DMS53 treated with DMSO at 0.1 percent for 48 hours (cell line): ENCODE data around the gene BCKDHA.

Experiments used
- DNase-seq: peaks from one replicate; lab custom pipeline; 2025; ENCODE audit not compliant: unreplicated experiment; lab: John Stamatoyannopoulos, UW

Gene BCKDHA

GRCh38 chr19:41397086-41398049 is at the start of gene BCKDHA, which contains the start of gene EXOSC5:
BCKDHA (plus strand) TSS chr19:41397818; CDS start chr19:41397828, 10 bp downstream.
EXOSC5 (minus strand) TSS chr19:41397359; CDS start chr19:41397328, 31 bp downstream.
- peak; percentile 99 for DNase-seq

DNA sequence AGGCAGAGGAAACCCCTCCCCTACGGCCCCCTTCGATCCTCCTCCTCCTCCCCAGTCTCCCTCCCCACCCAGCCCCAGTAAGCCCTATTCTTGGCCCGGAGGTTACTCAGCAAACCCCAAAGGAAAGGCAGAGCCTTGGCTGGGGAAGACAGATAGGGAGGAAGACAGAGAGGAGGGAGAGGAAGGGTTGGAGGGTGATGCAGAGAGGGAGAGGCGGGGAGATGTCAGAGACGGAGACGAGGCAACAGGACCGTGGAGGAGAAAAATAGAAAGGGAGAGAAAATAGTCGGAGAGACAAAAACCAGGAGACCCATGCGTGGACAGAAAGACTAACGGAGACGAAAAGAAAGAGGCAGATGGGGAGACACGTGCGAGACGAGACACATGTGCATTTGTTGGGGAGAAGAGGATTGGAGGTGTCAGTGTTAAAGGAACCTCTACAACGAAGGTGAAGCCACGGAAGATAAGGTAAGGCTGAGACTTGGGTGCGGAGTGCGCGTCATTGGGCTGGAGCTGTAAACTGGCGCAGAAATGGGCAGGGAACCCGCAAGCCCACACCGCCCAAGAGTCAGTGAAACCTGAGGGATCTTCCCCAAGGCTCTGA is 46.8 kb upstream of the BCKDHA start:
- DNase-seq: no peak

DNA sequence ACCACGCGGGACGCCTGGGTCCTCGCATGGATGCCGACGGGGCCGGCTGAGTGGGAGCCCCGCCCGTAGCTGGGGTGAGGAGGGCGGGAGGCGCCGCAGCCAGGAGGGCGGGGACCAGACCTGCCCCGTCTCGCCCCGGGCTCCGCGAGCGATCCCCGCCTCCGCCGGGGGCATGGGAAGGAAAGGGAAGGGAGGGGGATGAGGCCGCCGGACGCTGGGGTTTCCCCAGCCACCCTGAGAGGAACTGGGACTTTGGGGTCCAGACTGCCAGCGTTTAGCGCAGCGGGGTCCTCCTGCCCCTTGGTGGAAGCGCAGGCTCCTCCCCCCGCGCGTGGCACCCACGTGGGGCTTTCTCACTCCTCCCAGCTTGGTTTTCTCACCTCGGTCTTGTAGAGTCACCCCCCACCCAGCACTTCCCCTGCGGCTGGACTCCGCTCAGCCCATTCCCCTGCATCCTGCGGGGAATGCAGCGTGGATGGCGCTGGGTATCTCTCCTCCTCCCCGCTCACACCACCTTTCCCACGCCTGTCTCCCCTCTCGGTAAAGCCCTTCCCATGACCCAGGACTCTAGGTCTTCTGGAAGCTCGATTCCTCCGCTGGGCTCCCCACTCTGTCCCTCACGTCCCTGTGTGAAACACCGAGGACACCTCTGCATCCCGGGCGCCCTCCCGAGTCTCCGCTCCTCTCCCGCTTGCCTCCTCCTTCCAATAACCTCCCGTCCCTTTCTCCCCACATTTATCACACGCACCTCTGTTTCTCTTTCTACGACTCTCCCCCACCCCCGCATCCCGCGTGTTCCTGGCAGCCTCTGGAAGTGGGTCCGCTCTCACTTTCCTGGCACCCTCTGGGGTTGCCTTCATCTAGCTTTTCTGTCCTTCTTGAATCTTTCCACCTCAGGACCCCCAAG is 46.0 kb upstream of the BCKDHA start:
- peak; percentile 8 for DNase-seq

GRCh38 chr19:41352279-41352608 is 45.4 kb upstream of the BCKDHA start:
- no peak for DNase-seq

DNA sequence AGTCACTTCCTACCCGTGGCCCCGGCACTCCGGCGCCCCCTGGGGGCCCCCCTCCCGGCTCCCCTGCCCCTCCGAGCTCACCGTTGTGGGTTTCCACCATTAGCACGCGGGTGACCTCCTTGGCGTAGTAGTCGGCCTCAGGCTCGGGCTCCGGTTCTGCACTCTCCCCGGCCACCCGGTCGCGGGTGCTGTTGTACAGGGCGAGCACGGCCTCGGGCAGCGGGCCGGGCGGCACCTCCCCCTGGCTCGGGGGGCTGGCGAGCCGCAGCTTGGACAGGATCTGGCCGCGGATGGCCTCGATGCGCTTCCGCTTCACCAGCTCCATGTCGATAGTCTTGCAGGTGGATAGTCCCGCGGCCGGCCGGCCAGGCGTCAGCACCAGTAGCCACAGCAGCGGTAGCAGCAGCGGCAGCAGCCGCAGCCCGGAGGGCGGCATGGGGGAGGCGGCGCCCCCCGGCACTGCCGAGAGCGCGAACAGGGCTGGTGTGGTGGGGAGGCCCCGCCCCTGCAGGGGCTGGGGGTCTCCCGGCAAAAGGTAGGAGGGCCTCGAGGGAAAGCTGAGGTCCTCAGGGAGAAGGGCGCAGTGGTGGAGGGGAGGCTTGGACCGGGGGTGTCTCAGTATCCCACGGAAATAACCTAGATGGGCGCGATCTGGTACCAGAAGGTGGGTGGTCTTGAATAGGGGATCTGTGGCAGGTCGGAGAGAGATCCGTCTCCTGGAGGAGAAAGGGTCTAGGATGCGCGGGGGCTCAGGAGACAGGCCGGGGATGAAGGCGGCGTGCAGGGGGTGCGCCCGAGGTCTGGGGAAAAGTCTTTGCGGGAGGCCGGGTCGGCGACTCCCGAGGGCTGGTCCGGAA is 44.8 kb upstream of the BCKDHA start:
- peak; percentile 56 for DNase-seq

- peak; percentile 55 for DNase-seq
These were observed 43.9 kb upstream of the BCKDHA start, which contains the start of gene TGFB1 for GRCh38 chr19:41353466-41354342. TGFB1 (minus strand) TSS chr19:41353922; CDS start chr19:41353044, 878 bp downstream.

DNA sequence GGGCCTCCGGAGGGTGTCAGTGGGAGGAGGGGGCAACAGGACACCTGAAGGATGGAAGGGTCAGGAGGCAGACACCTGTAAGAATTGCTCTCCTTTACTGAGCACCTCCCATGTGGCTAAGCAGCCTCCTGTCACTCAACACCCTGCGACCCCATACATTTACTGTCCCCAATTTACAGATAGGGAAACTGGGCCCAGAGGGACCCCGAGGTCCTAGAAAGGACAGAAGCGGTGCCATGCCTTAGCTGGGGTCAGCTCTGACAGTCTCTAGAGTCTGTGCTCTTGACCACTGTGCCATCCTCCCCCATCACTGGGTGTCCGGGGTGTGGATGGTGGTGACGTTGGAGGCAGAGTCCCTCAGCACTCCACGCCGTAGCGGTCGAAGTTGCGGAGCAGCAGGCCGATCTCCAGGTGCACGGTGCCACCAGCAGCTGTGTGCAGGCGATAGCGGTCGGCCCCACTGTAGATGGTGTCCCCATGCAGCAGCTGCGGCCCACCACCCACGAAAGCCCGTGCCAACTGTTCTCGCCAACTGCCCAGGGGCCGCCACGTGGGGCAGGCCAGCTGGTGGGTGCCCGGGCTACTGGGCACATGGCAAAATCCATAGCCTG is 43.2 kb upstream of the BCKDHA start:
- no peak for DNase-seq

- DNase-seq: no peak
These were observed 42.6 kb upstream of the BCKDHA start for GRCh38 chr19:41355035-41355434.

DNA sequence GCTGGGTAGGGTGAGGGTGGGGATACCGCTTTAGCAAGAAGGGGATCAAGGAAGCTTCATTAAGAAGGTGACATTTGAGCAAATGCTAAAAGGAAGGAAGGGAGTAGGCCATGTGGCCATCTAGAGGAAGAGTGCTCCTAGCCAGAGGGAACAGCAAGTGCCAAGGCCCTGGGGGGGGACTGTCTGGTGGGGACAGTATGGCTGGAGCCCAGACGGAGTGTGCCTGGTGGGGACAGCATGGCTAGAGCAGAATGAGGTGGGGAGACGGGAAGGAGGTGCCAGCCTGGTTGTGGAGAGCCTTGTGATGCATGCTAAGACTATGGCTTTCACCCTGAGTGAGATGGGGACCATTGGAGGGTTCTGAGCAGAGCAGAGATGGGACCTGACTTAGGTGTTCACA is 41.8 kb upstream of the BCKDHA start:
- no peak for DNase-seq

DNA sequence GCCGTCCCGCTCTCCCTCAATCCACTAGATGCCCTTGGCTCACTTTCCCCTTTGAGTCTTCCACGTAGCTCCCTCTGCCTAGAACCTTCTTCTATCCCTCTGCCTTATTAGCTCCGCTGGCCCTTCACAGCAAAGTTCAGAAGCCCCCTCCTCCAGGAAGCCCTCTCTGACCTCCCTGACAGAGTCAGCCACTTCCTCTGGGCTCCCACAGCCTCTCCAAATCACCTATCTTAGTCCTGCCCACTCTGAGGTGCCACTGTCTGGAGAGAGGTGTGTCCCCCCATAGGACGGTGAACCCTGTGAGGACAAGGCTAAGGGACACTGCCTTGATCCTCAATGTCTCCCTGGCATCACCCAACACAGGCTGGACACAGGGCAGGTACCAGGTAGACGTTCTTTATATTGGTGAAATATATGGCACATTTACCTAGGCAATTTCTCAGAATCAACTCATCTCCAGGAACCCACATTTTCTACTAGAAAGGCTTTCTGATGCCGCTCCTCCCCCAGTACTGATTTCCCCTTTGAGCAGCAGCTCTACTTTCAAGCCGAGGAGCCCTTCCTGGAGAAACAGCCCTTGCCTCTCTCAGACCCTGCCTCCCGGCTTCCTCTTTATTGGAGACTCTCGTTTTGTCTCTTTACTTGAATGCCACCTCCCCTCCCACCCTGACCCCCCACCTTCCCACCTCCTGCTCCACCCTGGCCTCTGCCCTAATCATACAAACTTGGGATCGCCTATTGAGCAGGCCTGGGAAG is 40.5 kb upstream of the BCKDHA start:
- no peak for DNase-seq

DNA sequence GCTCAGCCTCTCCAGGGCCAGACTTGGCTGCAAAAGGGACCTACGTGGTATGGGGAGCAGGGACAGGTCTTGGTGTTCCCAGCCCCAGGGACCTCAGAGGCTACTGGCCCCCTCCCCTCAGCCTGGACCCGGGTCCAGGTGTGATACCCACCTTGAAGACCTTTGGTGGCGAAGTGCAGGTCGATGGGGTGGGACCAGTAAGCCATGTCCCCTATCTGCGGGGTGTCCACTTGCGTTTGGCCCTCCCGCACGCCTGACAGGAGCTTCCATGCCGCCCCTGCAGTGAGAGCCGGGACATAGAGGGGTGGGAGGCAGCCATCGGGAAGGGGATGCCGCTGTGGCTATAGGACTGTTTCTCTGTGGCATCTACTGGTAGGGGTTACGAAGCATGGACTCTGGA is 39.9 kb upstream of the BCKDHA start:
- DNase-seq: no peak

DNA sequence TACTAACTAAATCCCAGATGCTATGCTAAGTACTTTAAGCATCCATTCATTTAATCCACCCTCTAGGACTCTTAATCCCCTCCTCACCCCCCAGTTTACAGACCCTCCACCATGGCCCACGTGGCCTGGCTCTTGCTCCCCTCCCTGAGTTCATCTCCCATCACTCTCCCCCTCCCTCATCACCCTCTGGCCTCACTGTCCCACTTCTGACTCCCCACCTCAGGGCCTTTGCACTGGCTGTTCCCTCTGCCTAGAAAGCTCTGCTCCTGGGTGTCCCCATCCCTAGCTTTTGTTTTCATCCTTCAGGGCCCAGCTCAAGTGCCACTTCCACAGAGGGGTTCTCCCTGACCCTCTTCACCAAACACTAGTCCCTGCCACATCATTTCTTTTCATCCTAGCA is 37.9 kb upstream of the BCKDHA start:
- no peak for DNase-seq

GRCh38 chr19:41362143-41362847 is 35.3 kb upstream of the BCKDHA start:
- peak; percentile 90 for DNase-seq

- no peak for DNase-seq
These were observed 34.3 kb upstream of the BCKDHA start for GRCh38 chr19:41363371-41363752.

DNA sequence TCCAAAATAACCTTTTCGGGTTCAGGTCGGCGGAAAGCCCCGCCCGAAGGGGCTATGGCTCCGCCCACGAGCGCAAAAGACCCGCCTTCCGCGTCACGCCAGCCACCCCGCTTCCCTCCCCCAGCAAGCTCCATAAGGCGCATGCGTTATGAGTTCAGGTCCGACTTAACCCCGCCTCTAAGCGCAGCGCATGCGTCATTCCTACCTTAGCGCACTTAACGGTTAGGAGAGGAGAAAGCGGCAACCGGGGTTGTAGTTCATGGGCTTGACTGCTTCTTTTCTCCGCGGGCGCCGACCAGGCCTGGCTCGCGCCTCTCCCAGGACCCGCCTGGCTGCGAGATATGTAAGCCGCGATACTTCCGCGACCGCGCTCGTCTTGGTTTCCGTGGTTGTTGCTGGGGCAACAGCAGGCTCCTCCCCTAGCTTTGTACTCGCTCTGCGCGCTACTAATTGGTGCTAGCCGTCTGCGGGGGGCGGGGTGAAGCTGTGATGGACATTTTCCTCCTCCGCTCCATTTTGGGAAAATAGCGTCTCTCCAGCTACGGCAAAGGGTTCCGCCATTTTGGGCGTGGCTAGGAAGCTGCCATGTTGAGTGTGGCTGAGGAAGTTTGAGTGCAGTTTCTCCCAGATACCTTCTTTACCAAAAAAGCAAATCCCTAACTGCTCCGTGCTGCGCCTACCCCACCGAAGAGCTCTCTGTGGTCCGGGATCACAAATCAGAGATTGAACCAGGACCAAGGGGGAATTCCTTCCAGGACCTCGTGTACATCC is 33.7 kb upstream of the BCKDHA start, which contains the start of gene B9D2:
Gene B9D2 (minus strand): TSS at position 397 of the 771 bp plus-strand sequence. CDS start 630 bp downstream, outside the sequence.
- peak; percentile 99 for DNase-seq

DNA sequence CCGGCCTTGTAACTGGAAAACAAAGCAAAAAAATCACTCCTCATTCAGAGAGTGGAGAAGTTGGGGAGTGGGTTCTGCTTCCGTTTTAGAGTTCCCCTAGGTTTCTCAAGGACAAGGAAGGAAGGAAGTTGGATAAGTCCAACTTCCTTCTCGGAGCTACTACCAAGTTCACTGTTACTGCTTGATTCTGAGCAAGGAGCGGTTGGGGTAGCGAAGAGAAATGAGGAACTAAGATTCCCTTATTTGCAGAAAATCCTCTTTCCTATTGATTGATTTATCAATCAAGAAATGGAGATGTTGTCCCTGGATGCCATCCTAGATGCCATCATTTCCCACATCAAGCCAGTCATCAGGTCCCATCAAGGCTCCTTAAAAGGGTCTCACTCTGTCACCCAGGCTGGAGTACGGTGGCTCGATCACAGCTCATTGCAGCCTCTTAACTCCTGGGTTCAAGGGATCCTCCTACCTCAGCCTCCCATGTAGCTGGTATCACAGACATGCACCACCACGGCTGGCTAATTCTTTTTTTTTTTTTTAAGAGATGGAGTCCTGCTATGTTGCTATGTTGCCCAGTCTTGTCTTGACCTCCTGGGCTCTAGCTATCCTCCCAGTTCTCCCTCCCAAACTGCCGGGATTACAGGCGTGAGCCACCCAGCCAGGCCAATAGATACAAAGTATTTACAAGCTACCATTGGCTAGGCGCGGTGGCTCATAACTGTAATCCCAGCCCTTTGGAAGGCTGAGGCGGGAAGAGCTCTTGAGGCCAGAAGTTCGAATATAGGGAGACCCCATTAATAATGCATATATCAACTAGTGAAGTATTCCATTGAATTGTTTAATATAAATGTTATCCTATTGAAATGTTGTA is 32.9 kb upstream of the BCKDHA start:
- DNase-seq: no peak
